Thyroid gland (tissue), 4 donors: ENCODE results near the gene CPE.

Source experiments
- CTCF ChIP-seq, 6 experiments: fragments of 200-600 bp in 3 of 6; fragments of 450-650 bp in 3 of 6; sonication (generic) in 3 of 6; IDR thresholded peaks; one replicate each; pipeline ENCODE4 v1.5.1; 2016 to 2019; ENCODE audit warnings: antibody characterized with exemption in 6 of 6, mild to moderate bottlenecking in 2 of 6, inconsistent platforms in 1 of 6, moderate library complexity in 1 of 6
- POLR2A ChIP-seq, 2 donors: fragments of 450-650 bp; IDR thresholded peaks; one replicate each; pipeline ENCODE4 v1.6.1; 2017; ENCODE audit warnings: antibody characterized with exemption in 2 of 2, mild to moderate bottlenecking in 2 of 2, moderate library complexity in 1 of 2

GRCh38 chr4:165393051-165393450 lies 14.2 kb downstream of the CPE start:
- TF ChIP-seq CTCF (IDR thresholded peaks at IDR 0.05), result no peak
- no peak for TF ChIP-seq POLR2A (IDR thresholded peaks at IDR 0.05)
